GM19455 (cell line): Measurements from ENCODE around the gene MAP3K1.
A peak's percentile ranks its signal among the peaks of the same experiment; 100 is the strongest.

ENCODE experiments used
- ATAC-seq: cut with Tn5 transposase; IDR thresholded peaks from one replicate; pipeline ENCODE4 v1.9.1; 2021; ENCODE audit not compliant: unreplicated experiment

MAP3K1 gene

DNA sequence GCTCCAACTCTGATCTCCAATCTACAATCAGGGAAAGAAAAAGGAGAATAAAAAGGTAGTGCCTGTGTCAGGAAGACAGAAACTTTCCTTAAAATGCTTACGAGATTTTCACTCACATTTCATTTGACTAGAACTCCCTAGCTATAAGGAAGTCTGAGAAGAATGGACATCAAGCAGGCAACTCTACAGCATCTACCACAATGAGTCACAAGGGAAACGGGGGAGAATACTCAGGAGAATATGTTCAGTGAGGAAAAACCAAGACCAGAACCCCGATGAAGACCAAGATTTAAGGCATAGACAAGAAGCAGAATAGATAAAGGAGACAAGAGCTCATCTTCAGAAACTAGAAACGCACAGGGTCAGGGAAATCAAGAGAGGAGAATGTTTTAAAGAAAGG, 85.0 kb downstream of the MAP3K1 start:
- ATAC-seq: no peak

DNA sequence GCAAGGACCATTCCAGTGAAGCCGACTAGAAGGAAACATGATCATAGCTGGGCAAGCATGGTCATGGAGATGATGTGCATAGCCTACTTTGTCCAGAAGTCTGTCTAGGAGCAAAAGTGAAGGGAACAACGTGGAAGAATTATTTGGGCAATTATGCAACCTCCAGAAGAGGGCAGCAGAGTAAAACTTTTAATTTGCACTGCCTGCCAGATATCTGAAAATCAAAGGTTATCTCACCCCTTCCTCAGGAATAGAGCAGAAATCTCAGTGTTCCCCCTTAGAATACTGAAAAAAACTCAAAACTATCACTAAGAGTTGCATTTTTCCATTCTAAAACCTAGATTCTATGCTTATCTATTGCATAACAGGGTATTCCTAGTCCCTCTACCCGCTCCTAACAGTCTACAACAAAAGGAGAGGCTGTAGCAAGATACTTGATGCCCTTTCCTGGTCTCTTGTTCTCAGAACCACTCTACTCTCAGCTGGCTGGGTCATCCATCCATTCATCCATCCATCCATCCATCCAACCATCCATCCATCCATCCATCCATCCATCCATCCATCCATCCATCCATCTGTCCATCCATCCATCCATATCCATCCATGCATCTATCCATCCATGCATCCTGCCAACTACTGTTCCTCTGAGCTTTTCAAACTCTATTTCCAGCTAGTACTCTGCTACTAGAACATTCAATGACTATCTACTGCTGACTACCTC, 85.7 kb downstream of the MAP3K1 start:
- no peak for ATAC-seq

DNA sequence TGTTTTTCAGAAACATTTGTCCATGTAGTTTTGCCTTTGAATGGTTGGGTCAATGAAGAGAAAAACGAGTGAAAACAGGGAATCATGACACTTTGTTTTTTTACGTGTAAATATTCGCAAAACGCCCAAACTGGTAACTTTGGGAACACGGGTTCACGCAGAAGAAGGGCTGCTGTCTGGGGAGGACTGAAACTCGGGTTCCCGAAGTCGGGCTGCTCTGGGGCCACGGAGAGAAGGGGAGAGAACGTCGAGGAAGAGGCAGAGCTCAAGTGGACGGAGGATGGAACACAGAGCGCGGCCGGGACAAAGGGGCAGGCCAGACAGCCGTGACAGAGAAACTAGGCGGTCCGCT, 93.6 kb downstream of the MAP3K1 start:
- ATAC-seq: peak; percentile 55

DNA sequence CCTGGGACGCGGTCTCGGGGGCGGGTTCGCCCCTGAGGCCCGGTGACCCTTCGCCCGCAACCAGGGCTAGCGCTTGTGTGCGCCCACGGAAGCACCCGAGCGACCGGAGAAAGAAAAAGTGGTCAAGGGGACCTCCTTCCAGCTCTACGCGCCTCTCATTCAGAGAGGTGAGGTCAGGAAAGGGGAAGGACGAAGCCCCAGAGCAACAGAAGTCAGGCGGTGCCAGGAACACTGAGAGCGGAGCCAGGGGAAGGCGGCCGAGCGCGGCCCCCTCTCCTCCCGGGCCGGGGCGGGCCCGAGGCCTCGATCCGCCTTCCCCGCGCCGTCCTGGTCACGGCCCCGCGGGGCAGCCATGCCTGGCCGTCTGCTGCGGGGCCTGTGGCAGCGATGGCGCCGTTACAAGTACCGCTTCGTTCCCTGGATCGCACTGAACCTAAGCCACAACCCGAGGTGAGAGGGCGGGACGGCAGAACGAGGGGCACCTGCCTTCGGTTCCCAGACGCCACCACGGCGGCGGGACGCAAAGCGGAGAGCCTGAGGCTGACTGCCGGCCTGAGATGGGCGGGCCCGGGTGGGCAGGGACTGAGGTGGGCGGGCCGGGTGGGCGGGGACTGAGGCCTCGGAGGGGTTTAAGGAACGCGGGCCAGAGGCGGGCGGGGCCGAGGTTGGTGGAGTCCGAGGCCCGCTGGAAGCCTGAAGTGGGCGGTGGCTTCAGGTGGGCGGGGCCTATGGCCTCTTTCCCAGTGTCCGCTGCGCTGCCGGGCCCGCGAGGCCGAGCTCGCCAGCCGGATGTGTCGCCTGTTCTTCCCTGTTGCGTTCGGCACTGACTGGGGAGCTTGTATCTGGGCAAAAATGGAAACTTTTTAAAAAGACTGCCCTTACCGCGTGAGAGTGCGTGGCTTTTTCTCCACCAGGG, 94.2 kb downstream of the MAP3K1 start, which contains the start of gene SETD9:
Gene SETD9 (plus strand): TSS at position 303 of the 916 bp plus-strand sequence. CDS start 50 bp downstream, at position 353.
- ATAC-seq: peak; percentile 86

DNA sequence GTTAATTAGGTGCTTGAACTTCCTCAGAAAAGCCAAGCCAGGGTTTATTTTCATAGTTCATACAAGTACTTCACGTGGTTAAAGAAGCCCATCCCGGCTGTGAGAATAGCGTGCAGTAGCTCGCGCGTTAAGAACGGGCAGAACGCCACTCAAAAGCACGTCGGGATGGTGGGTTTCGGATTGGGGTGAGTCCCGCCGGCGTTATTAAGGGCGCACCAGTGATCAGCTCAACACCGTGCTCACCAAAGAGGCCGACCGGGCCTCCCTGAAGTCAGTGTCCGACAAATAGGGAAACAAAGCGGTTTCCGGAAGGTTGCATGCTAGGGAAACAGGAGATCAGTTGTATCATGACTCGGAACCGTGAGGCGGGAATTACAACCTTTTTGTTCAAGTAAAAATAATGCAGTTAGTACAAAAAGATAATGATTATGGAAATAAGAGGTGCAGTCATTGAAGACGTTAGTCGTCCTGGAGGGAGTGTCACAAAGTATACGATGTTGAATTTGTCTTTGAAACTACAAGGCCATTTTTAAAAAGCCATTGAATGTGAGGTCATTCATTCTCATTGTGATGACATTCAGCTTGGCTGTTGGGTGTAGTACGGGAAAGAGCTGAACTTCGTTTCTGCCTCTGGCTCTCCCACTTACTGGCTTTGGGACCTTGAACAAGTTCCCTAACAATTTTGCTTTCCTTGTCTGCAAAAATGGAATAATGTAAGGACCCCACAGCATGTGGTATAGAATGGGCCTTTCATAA, 95.0 kb downstream of the MAP3K1 start:
- peak; percentile 23 for ATAC-seq

DNA sequence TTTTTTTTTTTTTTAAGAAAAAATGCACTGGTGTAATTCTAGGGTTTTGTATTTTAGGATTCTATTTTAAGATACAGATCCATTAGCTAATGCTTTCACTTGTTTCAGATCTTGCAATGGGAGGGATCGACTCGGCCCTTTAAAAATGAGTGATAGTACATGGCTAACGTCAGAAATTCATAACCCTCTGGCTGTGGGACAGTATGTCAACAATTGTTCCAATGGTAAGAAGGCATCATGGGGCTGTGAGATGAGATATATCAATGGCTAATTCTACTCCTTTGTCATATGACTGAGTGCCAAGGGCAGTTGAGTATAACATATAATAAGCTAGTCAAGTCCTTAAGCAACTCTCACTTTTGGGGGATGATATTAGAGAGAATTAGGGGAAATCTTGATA, 98.4 kb downstream of the MAP3K1 start:
- ATAC-seq: no peak

DNA sequence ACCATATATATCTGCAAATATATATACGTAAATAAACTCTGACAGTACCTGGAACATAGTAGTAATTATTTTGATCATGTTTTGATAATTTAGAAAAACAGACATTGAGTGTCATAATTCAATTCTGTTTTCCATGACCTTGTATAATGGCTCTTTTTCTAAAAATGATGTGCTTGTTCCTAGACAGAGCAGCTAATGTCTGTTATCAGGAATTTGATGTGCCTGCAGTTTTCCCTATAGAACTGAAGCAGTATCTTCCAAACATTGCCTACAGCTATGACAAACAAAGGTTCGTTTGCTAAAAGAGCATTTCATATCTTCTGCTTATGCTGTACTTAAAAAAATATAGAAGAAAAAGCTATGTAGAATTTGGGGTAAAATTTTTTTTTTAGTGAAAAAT, 99.3 kb downstream of the MAP3K1 start:
- no peak for ATAC-seq

DNA sequence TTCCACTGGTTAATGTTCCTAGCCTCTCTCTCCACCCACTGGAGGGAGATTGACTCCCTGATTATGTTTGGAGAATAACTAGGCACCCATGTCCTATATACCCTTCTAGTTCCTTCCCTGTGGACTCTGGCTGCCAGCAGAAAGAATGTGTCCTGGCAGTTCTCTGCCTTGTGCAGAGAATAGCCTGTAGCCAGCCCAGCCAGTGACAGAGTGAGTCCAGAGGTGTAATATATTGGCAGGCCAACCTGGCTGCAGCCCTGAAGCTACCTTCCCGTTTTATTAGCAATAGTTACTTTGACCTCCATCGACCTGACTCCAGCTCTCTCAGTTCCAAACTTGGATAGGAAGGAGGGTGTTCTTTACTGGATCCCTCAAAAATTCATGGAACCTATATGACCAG, 102.2 kb downstream of the MAP3K1 start:
- ATAC-seq: no peak

DNA sequence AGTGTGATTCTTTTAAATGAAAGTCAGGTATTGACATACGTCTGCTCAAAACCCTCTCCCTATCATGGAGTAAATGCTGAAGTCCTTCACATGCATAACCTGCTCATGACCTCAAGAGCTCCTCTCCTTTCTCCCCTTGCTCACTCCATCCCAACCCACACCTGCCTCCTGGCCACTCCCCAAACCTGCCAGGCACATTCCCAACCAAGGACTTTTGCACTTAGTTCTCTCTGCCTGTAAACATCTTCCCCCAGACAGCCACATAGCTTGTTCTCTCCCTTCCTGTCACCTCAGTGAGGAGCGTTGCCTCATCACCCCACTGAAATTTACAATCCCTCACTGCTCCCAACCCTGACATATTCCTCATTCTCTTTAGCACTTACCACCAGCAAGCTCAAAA, 102.7 kb downstream of the MAP3K1 start:
- ATAC-seq: no peak

DNA sequence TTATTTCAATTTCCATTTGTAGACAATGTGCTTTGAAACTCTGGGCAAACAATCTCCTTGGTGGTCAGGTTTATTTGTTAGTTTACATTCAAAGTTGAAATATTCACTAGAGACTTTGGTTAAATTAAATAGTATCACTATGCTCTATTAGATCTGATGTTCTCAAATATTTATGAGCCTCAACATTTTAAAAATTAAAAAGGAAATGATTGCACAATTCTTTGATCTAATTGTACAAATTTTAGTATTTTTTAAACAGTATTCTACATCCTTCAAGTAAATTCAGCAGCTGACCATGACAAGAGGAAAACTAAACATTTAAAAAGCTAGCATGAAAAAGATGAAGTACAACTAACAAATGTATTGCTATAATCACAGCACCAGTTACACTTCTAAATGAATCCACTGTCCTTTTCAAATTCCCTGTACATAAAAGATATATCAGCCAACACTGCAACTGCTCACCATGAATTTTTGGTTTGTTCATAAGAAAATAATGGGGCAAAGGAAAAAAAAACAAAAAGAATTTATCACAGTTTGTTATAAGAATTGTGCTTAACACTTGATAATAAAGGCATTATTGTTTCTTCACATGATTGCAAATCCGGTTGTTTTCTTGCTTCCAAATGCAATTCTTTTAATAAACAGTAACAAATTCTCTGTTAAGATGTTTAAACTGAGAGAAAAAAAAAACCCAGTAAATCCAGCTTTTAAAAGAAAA, 104.8 kb downstream of the MAP3K1 start:
- no peak for ATAC-seq

DNA sequence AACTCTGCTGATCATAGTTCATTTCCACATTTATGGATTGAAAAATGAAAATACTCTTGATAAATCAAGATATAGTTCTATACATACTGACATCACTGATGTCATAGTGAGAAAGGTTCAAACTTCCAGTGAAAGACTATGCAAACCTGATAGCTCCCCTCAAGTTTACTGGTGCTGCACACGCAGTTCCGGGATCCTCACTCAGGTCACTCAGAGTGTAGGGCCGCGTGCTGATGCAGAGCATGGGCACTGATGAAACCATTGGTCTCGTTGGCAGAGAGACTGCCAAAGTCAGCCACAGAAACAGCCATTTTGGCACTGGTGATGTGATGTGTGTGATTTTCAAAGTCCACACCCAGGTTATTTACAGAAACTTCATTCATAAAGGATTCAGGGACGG, 107.6 kb downstream of the MAP3K1 start:
- no peak for ATAC-seq

DNA sequence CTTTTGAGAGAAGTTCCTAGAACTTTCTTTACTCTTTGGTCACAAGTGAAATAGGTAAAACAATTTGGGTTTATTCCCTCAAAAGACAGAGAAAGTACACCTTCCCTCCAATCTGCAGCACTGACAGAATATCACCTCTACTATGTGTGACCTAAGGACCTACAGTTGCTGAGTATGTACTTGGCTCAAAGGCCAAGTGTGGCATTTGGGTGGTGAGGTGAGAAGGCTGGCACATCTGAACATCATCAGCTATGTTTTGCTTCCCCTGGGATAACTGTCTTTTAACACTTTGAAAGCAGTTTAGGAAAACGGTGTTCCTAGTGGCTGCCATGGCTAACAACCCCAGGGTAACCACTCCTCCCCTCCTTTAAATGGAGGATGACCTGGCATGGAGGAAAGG, 119.0 kb downstream of the MAP3K1 start:
- ATAC-seq: no peak

DNA sequence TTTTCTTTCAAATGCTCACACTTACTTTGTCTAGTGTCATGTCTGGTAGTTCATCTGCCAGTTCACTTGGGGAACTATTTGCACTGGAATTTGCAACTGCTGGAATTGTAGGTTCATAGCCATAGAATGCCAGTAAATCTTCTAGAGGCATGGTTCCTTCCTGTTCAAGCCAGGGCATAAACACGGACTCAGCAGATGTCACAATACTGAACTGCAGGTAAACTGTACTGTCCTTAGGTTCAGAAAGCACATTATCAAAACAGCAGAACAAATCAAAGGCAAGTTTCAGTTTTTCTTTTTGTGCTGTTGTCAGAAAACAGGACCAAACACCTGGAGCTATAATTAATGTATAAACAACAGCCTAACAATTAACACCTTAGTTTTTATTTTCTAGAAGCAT, 123.5 kb downstream of the MAP3K1 start:
- no peak for ATAC-seq

DNA sequence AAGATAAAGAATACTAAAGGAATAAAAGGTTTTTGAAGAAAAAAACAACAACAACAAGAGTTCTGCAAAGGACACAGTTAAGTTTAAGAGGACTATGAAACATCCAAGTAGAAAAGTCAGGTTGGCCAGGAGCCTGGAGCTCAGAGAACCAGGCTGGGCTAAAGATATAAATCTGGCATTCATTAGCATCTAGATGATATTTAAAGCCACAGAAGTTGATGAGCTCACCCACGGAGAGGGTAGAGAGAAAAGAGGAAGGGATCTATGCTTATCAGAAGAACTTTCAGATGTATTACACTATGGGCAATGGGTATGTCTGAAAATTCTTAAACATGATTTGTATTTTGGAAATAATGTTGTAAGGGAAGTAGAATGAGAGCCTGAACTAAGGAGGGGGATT, 126.6 kb downstream of the MAP3K1 start:
- no peak for ATAC-seq
